ENCODE results near the gene HOXD13. TPM values are rescaled to one million over a fixed set of nuclear protein-coding genes. Genes with fewer than 3 reads are reported as not detected.

HOXD13 gene
- total and polyA plus RNA-seq, 2 of the 13 experiments (the other 11 are each of a cell fraction or from before 2014, with no cell fraction given) = not detected

DNA sequence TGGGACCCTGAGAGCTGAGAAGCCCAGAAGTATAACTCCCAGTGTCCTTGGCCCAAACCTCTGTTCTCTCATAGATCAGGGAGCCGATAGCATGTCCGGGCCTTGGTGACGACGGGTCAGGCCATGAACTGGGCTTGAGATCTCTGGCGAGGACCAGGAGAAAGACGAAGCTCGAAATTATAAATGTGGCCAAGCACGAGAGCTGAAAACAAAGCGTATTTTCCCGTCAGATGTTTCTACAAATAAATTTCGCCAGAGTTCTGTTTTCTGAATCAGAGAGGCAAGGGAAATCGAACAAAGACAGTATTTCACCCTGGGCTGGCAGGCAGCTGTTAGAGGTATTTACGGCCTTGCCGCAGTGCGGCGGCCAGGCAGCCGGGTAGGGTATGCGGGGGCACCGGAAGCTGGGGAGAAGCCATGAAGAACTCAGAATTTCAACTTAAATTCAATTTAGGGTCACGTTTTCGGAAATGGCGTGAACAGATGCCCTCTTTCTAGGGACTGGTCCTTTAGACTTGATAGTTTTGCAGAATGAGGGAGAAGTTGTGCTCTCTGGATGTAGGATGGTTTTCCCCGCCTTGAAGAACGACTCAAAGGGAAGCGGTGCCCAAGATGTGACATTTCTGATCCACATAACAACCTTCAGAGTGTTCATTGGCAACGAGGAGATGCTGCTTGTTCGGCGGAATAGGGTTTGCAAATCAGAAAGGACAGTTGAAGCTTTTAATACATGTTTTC, 46.6 kb downstream of the HOXD13 start:
- TF ChIP-seq MEIS1 (CRISPR knock-in tag; IDR thresholded peaks at IDR 0.05; ENCODE audit: borderline replicate concordance) = no peak
- TF ChIP-seq, protein P1, sequence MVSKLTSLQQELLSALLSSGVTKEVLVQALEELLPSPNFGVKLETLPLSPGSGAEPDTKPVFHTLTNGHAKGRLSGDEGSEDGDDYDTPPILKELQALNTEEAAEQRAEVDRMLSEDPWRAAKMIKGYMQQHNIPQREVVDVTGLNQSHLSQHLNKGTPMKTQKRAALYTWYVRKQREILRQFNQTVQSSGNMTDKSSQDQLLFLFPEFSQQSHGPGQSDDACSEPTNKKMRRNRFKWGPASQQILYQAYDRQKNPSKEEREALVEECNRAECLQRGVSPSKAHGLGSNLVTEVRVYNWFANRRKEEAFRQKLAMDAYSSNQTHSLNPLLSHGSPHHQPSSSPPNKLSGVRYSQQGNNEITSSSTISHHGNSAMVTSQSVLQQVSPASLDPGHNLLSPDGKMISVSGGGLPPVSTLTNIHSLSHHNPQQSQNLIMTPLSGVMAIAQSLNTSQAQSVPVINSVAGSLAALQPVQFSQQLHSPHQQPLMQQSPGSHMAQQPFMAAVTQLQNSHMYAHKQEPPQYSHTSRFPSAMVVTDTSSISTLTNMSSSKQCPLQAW (CRISPR knock-in tag; IDR thresholded peaks at IDR 0.05) = no peak
- TF ChIP-seq, protein P2, sequence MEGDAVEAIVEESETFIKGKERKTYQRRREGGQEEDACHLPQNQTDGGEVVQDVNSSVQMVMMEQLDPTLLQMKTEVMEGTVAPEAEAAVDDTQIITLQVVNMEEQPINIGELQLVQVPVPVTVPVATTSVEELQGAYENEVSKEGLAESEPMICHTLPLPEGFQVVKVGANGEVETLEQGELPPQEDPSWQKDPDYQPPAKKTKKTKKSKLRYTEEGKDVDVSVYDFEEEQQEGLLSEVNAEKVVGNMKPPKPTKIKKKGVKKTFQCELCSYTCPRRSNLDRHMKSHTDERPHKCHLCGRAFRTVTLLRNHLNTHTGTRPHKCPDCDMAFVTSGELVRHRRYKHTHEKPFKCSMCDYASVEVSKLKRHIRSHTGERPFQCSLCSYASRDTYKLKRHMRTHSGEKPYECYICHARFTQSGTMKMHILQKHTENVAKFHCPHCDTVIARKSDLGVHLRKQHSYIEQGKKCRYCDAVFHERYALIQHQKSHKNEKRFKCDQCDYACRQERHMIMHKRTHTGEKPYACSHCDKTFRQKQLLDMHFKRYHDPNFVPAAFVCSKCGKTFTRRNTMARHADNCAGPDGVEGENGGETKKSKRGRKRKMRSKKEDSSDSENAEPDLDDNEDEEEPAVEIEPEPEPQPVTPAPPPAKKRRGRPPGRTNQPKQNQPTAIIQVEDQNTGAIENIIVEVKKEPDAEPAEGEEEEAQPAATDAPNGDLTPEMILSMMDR (CRISPR knock-in tag; IDR thresholded peaks at IDR 0.05) = no peak
- TF ChIP-seq NCOR1 (IDR thresholded peaks at IDR 0.05; ENCODE audit: borderline replicate concordance, low read length) = no peak
- no peak for TF ChIP-seq SAP130 (CRISPR knock-in tag; IDR thresholded peaks at IDR 0.05; ENCODE audit: low read depth)
- TF ChIP-seq TRIM24 (CRISPR knock-in tag; IDR thresholded peaks at IDR 0.05) = no peak
- TF ChIP-seq ZNF264 (CRISPR knock-in tag; IDR thresholded peaks at IDR 0.05) = no peak
- intact Hi-C loops (cut with micrococcal nuclease; ENCODE audit: unreplicated experiment) = no loop called here
- FAIRE-seq = no peak
- Histone ChIP-seq H3K4me1 (ENCODE audit: insufficient read depth, low read length) (peaks cover 11% of the 10 kb centered on the region), H3K36me3 (replicated peaks in 1 of 2; ENCODE audit: control insufficient read depth in 1 of 2, insufficient read depth in 2 of 2, low read length in 2 of 2) (no peaks in the 10 kb centered on the region), H2AFZ (ENCODE audit: low read length) (no peak overlapping the region), H3K4me3 (replicated peaks in 1 of 3; ENCODE audit: insufficient read depth in 1 of 3, low read depth in 2 of 3, low read length in 3 of 3) (no peak overlapping the region), H3K27ac (ENCODE audit: extremely low read length, insufficient read depth, low read length) (no peak overlapping the region), H3K27me3 (ENCODE audit: control insufficient read depth in 1 of 2, insufficient read depth in 2 of 2, low read length in 2 of 2) (peaks cover 8 to 91% of the 10 kb centered on the region in 2 experiments; a peak in 4 of 5 replicates), H3K4me2 (ENCODE audit: low read depth, low read length) (no peak overlapping the region), H4K20me1 (ENCODE audit: insufficient read depth, low read length) (no peaks in the 10 kb centered on the region), H3K79me2 (ENCODE audit: insufficient read depth, low read length) (no peaks in the 10 kb centered on the region), H3K9ac (ENCODE audit: insufficient read depth, low read depth, low read length) (no peak overlapping the region), H3K9me3 (ENCODE audit: low read length) (no peaks in the 10 kb centered on the region)
- 41% methylated on average over 28 of the region's 28 CpGs for WGBS (ENCODE audit: low lambda C conversion rate)
- no peak for DNase-seq (ENCODE audit: low spot score)
- ATAC-seq = no peak
- no TSS peak for BruUV-seq (replicated peaks)
- in situ Hi-C loops (cut with HindIII; ENCODE audit: extremely low pct_ligation_motif_present, low pct_unique_long_range_greater_than_20kb) = no loop called here
- ChIA-PET CTCF (ENCODE audit: low intra/inter-chr PET ratio, low total read pairs) (interaction anchor here (1.1 to 2.5 kb wide), 2 partner anchors 247 to 316 kb away, joined by 4 to 83 read pairs; no protein-coding TSS in a partner anchor), POLR2A (no interaction called here)

Data from HepG2 (cell line).